GM10248 (cell line): ENCODE data around the gene FEM1B.

Experiments used
- CTCF ChIA-PET: fragments of 300-600 bp; sonication (Branson Sonifier 250); formaldehyde crosslinking; extraction: SDS; loops from one replicate; lab custom pipeline; 2021; ENCODE audit warnings: antibody characterized with exemption; lab: Yijun Ruan, JAX
- POLR2A ChIA-PET: fragments of 350-650 bp; sonication (Branson Sonifier 250); formaldehyde crosslinking; extraction: SDS; loops from one replicate; lab custom pipeline; 2020; ENCODE audit warnings: antibody characterized with exemption; lab: Yijun Ruan, JAX
- DNase-seq: peaks from one replicate; pipeline ENCODE4 v3.0.0; 2012; ENCODE audit errors: extremely low spot score
- TF ChIP-seq, protein P1 (sequence below): IDR thresholded peaks from 2 replicates; pipeline ENCODE4 v1.5.1; 2012; ENCODE audit warnings: mild to moderate bottlenecking, low read depth; ENCODE audit errors: extremely low read depth, missing control alignments, control extremely low read depth

The FEM1B gene

DNA sequence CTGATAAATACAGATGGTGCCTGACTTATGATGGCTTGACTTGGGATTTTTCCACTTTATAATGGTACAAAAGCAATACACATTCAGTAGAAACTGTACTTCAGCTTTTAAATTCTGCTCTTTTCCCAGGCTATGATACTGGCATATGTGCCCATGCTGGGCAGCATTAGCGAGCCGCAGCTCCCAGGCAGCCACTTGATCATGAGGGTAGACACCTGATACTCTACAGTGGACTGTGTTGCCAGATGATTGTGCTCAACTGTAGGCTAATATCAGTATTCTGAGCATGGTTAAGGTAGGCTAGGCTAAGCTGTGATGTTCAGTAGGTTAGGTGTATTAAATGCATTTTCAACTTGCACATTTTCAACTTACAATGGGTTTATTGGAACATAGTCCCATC is 17.7 kb upstream of the FEM1B start:
- CTCF ChIA-PET: interaction anchor here (0.8 kb wide), 1 partner anchor 47 kb away, joined by 4 read pairs; no protein-coding TSS in a partner anchor
- no peak for DNase-seq
- TF ChIP-seq, protein P1, sequence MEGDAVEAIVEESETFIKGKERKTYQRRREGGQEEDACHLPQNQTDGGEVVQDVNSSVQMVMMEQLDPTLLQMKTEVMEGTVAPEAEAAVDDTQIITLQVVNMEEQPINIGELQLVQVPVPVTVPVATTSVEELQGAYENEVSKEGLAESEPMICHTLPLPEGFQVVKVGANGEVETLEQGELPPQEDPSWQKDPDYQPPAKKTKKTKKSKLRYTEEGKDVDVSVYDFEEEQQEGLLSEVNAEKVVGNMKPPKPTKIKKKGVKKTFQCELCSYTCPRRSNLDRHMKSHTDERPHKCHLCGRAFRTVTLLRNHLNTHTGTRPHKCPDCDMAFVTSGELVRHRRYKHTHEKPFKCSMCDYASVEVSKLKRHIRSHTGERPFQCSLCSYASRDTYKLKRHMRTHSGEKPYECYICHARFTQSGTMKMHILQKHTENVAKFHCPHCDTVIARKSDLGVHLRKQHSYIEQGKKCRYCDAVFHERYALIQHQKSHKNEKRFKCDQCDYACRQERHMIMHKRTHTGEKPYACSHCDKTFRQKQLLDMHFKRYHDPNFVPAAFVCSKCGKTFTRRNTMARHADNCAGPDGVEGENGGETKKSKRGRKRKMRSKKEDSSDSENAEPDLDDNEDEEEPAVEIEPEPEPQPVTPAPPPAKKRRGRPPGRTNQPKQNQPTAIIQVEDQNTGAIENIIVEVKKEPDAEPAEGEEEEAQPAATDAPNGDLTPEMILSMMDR: no peak
- POLR2A ChIA-PET: no interaction called here

- TF ChIP-seq, protein P1: no peak
- POLR2A ChIA-PET: no interaction called here
- no peak for DNase-seq
- CTCF ChIA-PET: interaction anchor here (1.1 kb wide), 1 partner anchor 13 kb away, joined by 3 read pairs; no protein-coding TSS in a partner anchor
Observed at GRCh38 chr15:68261241-68261640, 16.3 kb upstream of the FEM1B start.

DNA sequence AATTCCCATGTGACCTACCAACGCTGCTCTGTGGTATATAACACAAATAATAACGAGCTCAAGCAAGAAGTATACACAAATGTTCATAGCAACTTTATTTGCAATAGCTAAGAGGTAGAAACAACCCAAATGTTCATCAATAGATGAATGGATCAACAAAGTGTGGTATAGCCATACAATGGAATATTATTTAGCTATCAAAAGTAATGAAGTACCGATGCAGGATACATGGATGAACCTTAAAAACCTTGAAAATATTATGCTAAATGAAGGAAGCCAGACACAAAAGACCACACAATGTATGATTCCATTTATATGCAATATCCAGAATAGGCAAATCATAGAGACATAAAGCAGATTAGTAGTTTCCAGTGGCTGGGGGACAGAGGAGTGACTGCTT is 15.6 kb upstream of the FEM1B start:
- POLR2A ChIA-PET: no interaction called here
- CTCF ChIA-PET: interaction anchor here (1.0 to 1.3 kb wide), 3 partner anchors 9 to 298 kb away, joined by 3 to 5 read pairs (median 3); no protein-coding TSS in a partner anchor
- DNase-seq: no peak
- TF ChIP-seq, protein P1: no peak

DNA sequence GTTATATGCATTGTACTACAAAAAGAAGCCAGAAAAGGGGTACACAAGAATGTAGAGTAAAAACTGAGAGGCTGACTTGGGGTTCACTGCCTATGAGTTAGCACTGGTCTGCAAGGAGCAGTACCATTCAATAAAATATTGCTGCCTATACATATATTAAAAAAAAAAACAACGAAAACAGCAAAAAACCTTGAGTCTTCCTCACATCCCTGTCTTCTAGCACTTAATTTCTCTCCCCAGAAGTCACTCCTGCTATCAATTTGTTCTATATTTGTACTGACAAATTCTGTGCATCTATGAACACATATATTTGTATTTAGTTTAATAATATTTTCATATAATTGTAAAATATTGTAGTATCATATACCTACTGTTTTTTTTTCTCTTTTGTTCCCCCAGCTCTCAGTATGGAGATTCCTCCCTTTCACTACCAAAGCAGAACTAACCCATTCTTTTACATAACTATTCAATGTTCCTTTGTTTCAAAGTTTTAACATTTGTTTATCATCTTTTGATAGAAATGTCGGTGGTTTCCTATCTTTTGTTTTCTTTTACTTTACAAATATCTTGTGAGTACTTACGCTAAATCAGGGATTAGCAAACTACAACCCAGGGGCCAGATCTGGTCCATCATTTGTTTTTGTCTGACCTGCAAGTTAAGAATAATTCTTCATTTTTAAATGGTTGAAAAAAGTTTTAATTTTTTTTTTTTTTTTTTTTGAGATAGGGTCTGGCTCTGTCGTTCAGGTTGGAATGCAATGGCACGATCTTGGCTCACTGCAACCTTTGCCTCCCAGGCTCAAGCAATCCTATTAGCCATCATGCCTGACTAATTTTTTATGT is 14.8 kb upstream of the FEM1B start:
- ChIA-PET POLR2A (no interaction called here), CTCF (interaction anchor here (0.7 to 2.9 kb wide), 6 partner anchors 10 to 297 kb away, joined by 3 to 16 read pairs (median 3); no protein-coding TSS in a partner anchor)
- TF ChIP-seq, protein P1: no peak
- DNase-seq: no peak

DNA sequence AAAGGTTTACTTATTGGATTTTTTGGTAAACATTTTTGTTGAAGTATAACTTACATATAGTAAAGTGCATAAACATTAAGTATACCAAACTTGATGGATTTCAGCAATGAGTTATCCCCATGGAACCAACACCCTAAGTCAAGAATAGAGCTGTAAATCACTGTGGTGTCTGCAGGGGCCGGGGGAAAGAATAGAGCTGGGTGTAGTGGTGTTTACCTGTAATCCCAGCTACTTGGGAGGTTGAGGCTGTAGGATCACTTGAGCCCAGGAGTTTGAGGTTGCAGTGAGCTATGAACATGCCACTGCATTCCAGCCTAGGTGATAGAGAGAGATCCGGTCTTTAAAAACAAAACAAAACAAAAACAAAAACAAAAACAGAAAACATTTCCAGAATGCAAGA is 13.3 kb upstream of the FEM1B start:
- CTCF ChIA-PET: interaction anchor here (0.8 to 2.9 kb wide), 4 partner anchors 11 to 42 kb away, joined by 3 to 16 read pairs (median 3); no protein-coding TSS in a partner anchor
- TF ChIP-seq, protein P1: no peak
- POLR2A ChIA-PET: no interaction called here
- no peak for DNase-seq

GRCh38 chr15:68265081-68265480 is 12.5 kb upstream of the FEM1B start:
- DNase-seq: no peak
- CTCF ChIA-PET: interaction anchor here (1.1 to 2.9 kb wide), 3 partner anchors 12 to 41 kb away, joined by 3 to 16 read pairs (median 3); no protein-coding TSS in a partner anchor
- TF ChIP-seq, protein P1: no peak
- POLR2A ChIA-PET: no interaction called here
